IMR-90 (cell line): ENCODE results near the gene EIF4G3. TPM values are rescaled to one million over a fixed set of nuclear protein-coding genes. Genes with fewer than 3 reads are reported as not detected.

Source experiments
- ATAC-seq: fragments of 200-7000 bp; cut with Tn5 transposase; 2 replicates; pipeline ENCODE4 v1.9.1; 2020; ENCODE audit warnings: low read depth, mild to moderate bottlenecking, moderate library complexity
- BruUV-seq: library from RNA; stranded (reverse); fragments of 400-500 nt; replicated peaks from 2 replicates; lab custom pipeline; 2021; lab: Mats Ljungman, UMichigan
- CTCF ChIA-PET: fragments of 300-600 bp; formaldehyde crosslinking; extraction: SDS; loops from one replicate; lab custom pipeline; 2021; ENCODE audit warnings: antibody characterized with exemption; lab: Yijun Ruan, JAX
- POLR2A ChIA-PET: fragments of 300-600 bp; sonication (Branson Sonifier 250); formaldehyde crosslinking; loops from one replicate; lab custom pipeline; 2022; ENCODE audit warnings: antibody characterized with exemption; ENCODE audit not compliant: unreplicated experiment; lab: Charles Lee
- DNase-seq: peaks from one replicate; pipeline ENCODE4 v3.0.0; 2013
- H2AFZ ChIP-seq: replicated peaks from 2 replicates; pipeline ENCODE3; 2013; ENCODE audit warnings: low read length, mild to moderate bottlenecking; ENCODE audit not compliant: poor library complexity
- H2AK5ac ChIP-seq: 2 replicates; pipeline ENCODE4 v1.6.1; 2013; ENCODE audit warnings: low read depth, low read length, inconsistent platforms
- H2AK9ac ChIP-seq: replicated peaks from 2 replicates; pipeline ENCODE3; 2013; ENCODE audit warnings: mild to moderate bottlenecking, low read depth, low read length, moderate library complexity; ENCODE audit not compliant: poor library complexity
- H2BK120ac ChIP-seq: 2 replicates; pipeline ENCODE4 v1.6.1; 2013; ENCODE audit warnings: low read depth, low read length, inconsistent platforms
- H2BK15ac ChIP-seq: 3 replicates; pipeline ENCODE4 v1.6.1; 2013; ENCODE audit warnings: low read depth, low read length, inconsistent platforms
- H2BK20ac ChIP-seq: 2 replicates; pipeline ENCODE4 v1.6.1; 2013; ENCODE audit warnings: low read depth, mild to moderate bottlenecking, inconsistent platforms, low read length, moderate library complexity
- H2BK5ac ChIP-seq: 2 replicates; pipeline ENCODE4 v1.6.1; 2013; ENCODE audit warnings: mild to moderate bottlenecking, low read depth, low read length, inconsistent platforms; ENCODE audit not compliant: poor library complexity, severe bottlenecking
- H3K14ac ChIP-seq: replicated peaks from 2 replicates; pipeline ENCODE4 v1.6.1; 2013; ENCODE audit warnings: low read depth, low read length, inconsistent platforms
- H3K18ac ChIP-seq: 2 replicates; pipeline ENCODE4 v1.6.1; 2013; ENCODE audit warnings: low read depth, low read length, control low read depth
- H3K23ac ChIP-seq: 2 replicates; pipeline ENCODE4 v1.6.1; 2013; ENCODE audit warnings: low read depth, low read length, inconsistent platforms
- H3K27ac ChIP-seq: 2 replicates; pipeline ENCODE4 v1.5.1; 2013; ENCODE audit warnings: mild to moderate bottlenecking, control low read depth, low read length; ENCODE audit not compliant: insufficient read depth
- H3K27me3 ChIP-seq: 2 replicates; pipeline ENCODE4 v1.6.1; 2013; ENCODE audit warnings: low read length; ENCODE audit not compliant: control insufficient read depth, insufficient read depth
- H3K36me3 ChIP-seq: 2 replicates; pipeline ENCODE4 v1.6.1; 2013; ENCODE audit warnings: low read length, mixed read lengths; ENCODE audit not compliant: control insufficient read depth, insufficient read depth
- H3K4ac ChIP-seq: 2 replicates; pipeline ENCODE4 v1.6.1; 2013; ENCODE audit warnings: low read depth, low read length, inconsistent platforms
- H3K4me1 ChIP-seq: 2 replicates; pipeline ENCODE4 v1.6.1; 2013; ENCODE audit warnings: low read length, mixed read lengths; ENCODE audit not compliant: control insufficient read depth, insufficient read depth
- H3K4me2 ChIP-seq: 2 replicates; pipeline ENCODE4 v1.6.1; 2013; ENCODE audit warnings: low read depth, mild to moderate bottlenecking, control low read depth, low read length, moderate library complexity
- H3K4me3 ChIP-seq: 2 replicates; pipeline ENCODE4 v1.5.1; 2013; ENCODE audit warnings: low read depth, mild to moderate bottlenecking, control low read depth, low read length, moderate library complexity; ENCODE audit not compliant: insufficient read depth
- H3K56ac ChIP-seq: 2 replicates; pipeline ENCODE4 v1.6.1; 2013; ENCODE audit warnings: low read length, inconsistent platforms; ENCODE audit not compliant: insufficient read depth; ENCODE audit errors: extremely low read depth
- H3K79me1 ChIP-seq, 2 experiments: 2 replicates each; pipeline ENCODE4 v1.6.1; 2013; ENCODE audit warnings: low read length in 2 of 2, inconsistent platforms in 1 of 2, low read depth in 1 of 2
- H3K9ac ChIP-seq: 2 replicates; pipeline ENCODE4 v1.6.1; 2013; ENCODE audit warnings: low read depth, low read length, control low read depth
- H3K9me1 ChIP-seq: 2 replicates; pipeline ENCODE4 v1.6.1; 2013; ENCODE audit warnings: low read length, inconsistent platforms; ENCODE audit not compliant: insufficient read depth
- H3K9me3 ChIP-seq: 2 replicates; pipeline ENCODE4 v1.6.1; 2013; ENCODE audit warnings: low read length; ENCODE audit not compliant: control insufficient read depth, insufficient read depth
- H4K20me1 ChIP-seq: 2 replicates; pipeline ENCODE4 v1.6.1; 2013; ENCODE audit warnings: low read length, inconsistent platforms; ENCODE audit not compliant: insufficient read depth
- H4K5ac ChIP-seq: 2 replicates; pipeline ENCODE4 v1.6.1; 2013; ENCODE audit warnings: mild to moderate bottlenecking, low read depth, low read length, control low read depth
- H4K8ac ChIP-seq, 2 experiments: 2 replicates each; pipeline ENCODE4 v1.6.1; 2013; ENCODE audit warnings: low read depth in 2 of 2, low read length in 2 of 2, control low read depth in 1 of 2, inconsistent platforms in 1 of 2
- H4K91ac ChIP-seq: 2 replicates; pipeline ENCODE4 v1.6.1; 2013; ENCODE audit warnings: low read depth, low read length, inconsistent platforms; ENCODE audit not compliant: insufficient read depth
- BHLHE40 ChIP-seq: fragments of 150-350 bp; IDR thresholded peaks from 2 replicates; pipeline ENCODE4 v1.6.1; 2016; ENCODE audit warnings: mild to moderate bottlenecking, low read depth, low read length
- CEBPB ChIP-seq: IDR thresholded peaks from 2 replicates; pipeline ENCODE4 v1.6.1; 2012; ENCODE audit warnings: low read depth, low read length, improper control_type of control experiment
- MAZ ChIP-seq: IDR thresholded peaks from 2 replicates; pipeline ENCODE4 v1.6.1; 2012; ENCODE audit warnings: low read depth, mild to moderate bottlenecking, low read length, improper control_type of control experiment, moderate library complexity, borderline replicate concordance
- RAD21 ChIP-seq: IDR thresholded peaks from 2 replicates; pipeline ENCODE4 v1.6.1; 2012; ENCODE audit warnings: low read length, improper control_type of control experiment
- RCOR1 ChIP-seq: IDR thresholded peaks from 2 replicates; pipeline ENCODE4 v1.6.1; 2012; ENCODE audit warnings: mild to moderate bottlenecking, low read length, improper control_type of control experiment; ENCODE audit not compliant: insufficient replicate concordance
- RFX5 ChIP-seq: IDR thresholded peaks from 2 replicates; pipeline ENCODE4 v1.8.0; 2012; ENCODE audit warnings: low read depth, mild to moderate bottlenecking, low read length, moderate library complexity
- SMC3 ChIP-seq: fragments of 150-350 bp; IDR thresholded peaks from 2 replicates; pipeline ENCODE4 v1.6.1; 2016; ENCODE audit warnings: low read depth, mild to moderate bottlenecking, antibody characterized with exemption, low read length, moderate library complexity
- USF2 ChIP-seq: fragments of 150-350 bp; IDR thresholded peaks from 2 replicates; pipeline ENCODE4 v1.6.1; 2017; ENCODE audit warnings: mild to moderate bottlenecking, antibody characterized with exemption, low read length, low read depth
- WGBS, 2 experiments: methylation state at CpG; one replicate each; pipeline versions ENCODE4 v1.1.5 to v1.1.7; 2013; ENCODE audit warnings: missing lambda C conversion rate in 2 of 2; ENCODE audit not compliant: insufficient read length in 1 of 2; ENCODE audit errors: extremely low coverage in 2 of 2; 5-methylcytosine and 5-hydroxymethylcytosine counted together
- dilution Hi-C: fragments of 300-500 bp; cut with HindIII; formaldehyde crosslinking; loops from one replicate; pipeline ENCODE4 v1.14.3; 2018; ENCODE audit warnings: low sequenced_read_pairs; ENCODE audit not compliant: unreplicated experiment
- in situ Hi-C: fragments of 300-500 bp; cut with MboI; formaldehyde crosslinking; loops from 3 replicates; pipeline ENCODE4 v1.14.3; 2019; ENCODE audit warnings: low sequenced_read_pairs, inconsistent platforms, mixed read lengths
- intact Hi-C: fragments of 100-400 bp; cut with micrococcal nuclease; formaldehyde crosslinking; loops from 2 replicates; pipeline ENCODE4 v1.10.0; 2022
- polyA plus RNA-seq, 3 experiments: library from polyadenylated mRNA; depleted of rRNA; stranded (reverse); fragments of >200 nt; gene quantifications; 2 replicates each; pipeline ENCODE4 v1.2.3, GENCODE V29; 2012; ENCODE audit warnings: low replicate concordance in 1 of 3
- total RNA-seq: library from RNA; depleted of rRNA; stranded (reverse); fragments of >200 nt; gene quantifications from 2 replicates; pipeline ENCODE4 v1.2.3, GENCODE V29; 2012
- TF ChIP-seq, protein P1 (sequence below): fragments of 150-350 bp; IDR thresholded peaks from 2 replicates; pipeline ENCODE4 v1.6.1; 2016; ENCODE audit warnings: low read depth, mild to moderate bottlenecking, low read length, moderate library complexity, borderline replicate concordance

EIF4G3 gene
- total and polyA plus RNA-seq, 2 of the 4 experiments (the other 2 are of a cell fraction): 25.8 to 49.2 TPM

- H3K27ac ChIP-seq: no peak overlapping the region
- no CpG with 5 or more reads among the region's 2 CpGs for WGBS, 2 experiments
- H3K9ac ChIP-seq: no peak overlapping the region
- H3K4me2 ChIP-seq: no peak overlapping the region
- H3K4me1 ChIP-seq: peaks cover 11% of the 10 kb centered on the region
- no peak overlapping the region for H4K91ac ChIP-seq
- H3K9me3 ChIP-seq: no peaks in the 10 kb centered on the region
- no peak overlapping the region for H3K18ac ChIP-seq
- no peak for DNase-seq
- H2BK5ac ChIP-seq: no peak overlapping the region
- H3K4me3 ChIP-seq: no peak overlapping the region
- H3K36me3 ChIP-seq: 0 out of 2 replicates have a peak, but pooled peaks cover 2% of the 10 kb centered on the region
- POLR2A ChIA-PET: interaction anchor here (0.6 to 0.7 kb wide), 3 partner anchors 8 to 1222 kb away, joined by 3 to 8 read pairs (median 4); no protein-coding TSS in a partner anchor
- H2AK5ac ChIP-seq: no peak overlapping the region
- H4K8ac ChIP-seq: no peak overlapping the region
- CTCF ChIA-PET: interaction anchor here (0.6 kb wide), 1 partner anchor 89 kb away, joined by 3 read pairs; no protein-coding TSS in a partner anchor
- H2BK20ac ChIP-seq: no peak overlapping the region
- H2BK120ac ChIP-seq: no peak overlapping the region
- dilution Hi-C loops: no loop called here
- no peak overlapping the region for H2AK9ac ChIP-seq
- ATAC-seq: no peak
- no peak overlapping the region for H4K5ac ChIP-seq
- H3K9me1 ChIP-seq: peaks cover 12% of the 10 kb centered on the region
- no peak overlapping the region for H2BK15ac ChIP-seq
- H3K56ac ChIP-seq: no peak overlapping the region
- no peak overlapping the region for H3K14ac ChIP-seq
- BruUV-seq: no TSS peak
- peaks cover 24 to 80% of the 10 kb centered on the region in 2 experiments for H3K79me1 ChIP-seq
- no peak overlapping the region for H2AFZ ChIP-seq
- no peaks in the 10 kb centered on the region for H3K27me3 ChIP-seq
- in situ Hi-C loops: no loop called here
- H3K4ac ChIP-seq: no peak overlapping the region
- TF ChIP-seq SMC3 (no peak), RCOR1 (no peak), USF2 (no peak), RFX5 (no peak), RAD21 (no peak), CEBPB (no peak), BHLHE40 (no peak), MAZ (no peak)
- TF ChIP-seq, protein P1, sequence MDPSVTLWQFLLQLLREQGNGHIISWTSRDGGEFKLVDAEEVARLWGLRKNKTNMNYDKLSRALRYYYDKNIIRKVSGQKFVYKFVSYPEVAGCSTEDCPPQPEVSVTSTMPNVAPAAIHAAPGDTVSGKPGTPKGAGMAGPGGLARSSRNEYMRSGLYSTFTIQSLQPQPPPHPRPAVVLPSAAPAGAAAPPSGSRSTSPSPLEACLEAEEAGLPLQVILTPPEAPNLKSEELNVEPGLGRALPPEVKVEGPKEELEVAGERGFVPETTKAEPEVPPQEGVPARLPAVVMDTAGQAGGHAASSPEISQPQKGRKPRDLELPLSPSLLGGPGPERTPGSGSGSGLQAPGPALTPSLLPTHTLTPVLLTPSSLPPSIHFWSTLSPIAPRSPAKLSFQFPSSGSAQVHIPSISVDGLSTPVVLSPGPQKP: no peak
- H3K23ac ChIP-seq: no peak overlapping the region
- H4K20me1 ChIP-seq: peaks cover 56% of the 10 kb centered on the region
- intact Hi-C loops: no loop called here
Observed at GRCh38 chr1:21041541-21041940, 135.2 kb downstream of the EIF4G3 start.
